ENCODE measurements around the gene CYP4A11.
"Not testable (repeated sequence)": the region's sequence is repeated elsewhere in the genome, so short reads cannot be mapped to it uniquely, and the experiment has no call there.

CYP4A11 gene

GRCh38 chr1:46903481-46903880 lies 37.8 kb downstream of the CYP4A11 start:
- FAIRE-seq = no peak

- FAIRE-seq = no peak
Measured at GRCh38 chr1:46900401-46900800, 40.9 kb downstream of the CYP4A11 start.

- not testable (repeated sequence) for FAIRE-seq
Measured at GRCh38 chr1:46881656-46882055, 59.6 kb downstream of the CYP4A11 start.
